Ishikawa (cell line): ENCODE results near the gene CCDC93.

Experiments
- EP300 ChIP-seq: IDR thresholded peaks from 2 replicates; pipeline ENCODE4 v1.6.1; 2012; ENCODE audit warnings: borderline replicate concordance
- RAD21 ChIP-seq: IDR thresholded peaks from 2 replicates; pipeline ENCODE4 v1.6.1; 2012; ENCODE audit warnings: low read depth
- REST ChIP-seq: IDR thresholded peaks from 2 replicates; pipeline ENCODE4 v1.6.1; 2012; ENCODE audit warnings: low read depth, mild to moderate bottlenecking

GRCh38 chr2:117944816-117945215 lies 69.1 kb downstream of the CCDC93 start:
- TF ChIP-seq RAD21 (no peak), EP300 (no peak), REST (no peak)
